Measurements from ENCODE around the gene C1QTNF9B.

GRCh38 chr13:23845105-23845725 lies 52.1 kb downstream of the C1QTNF9B start:
- TF ChIP-seq CTCF (IDR thresholded peaks at IDR 0.05) (no peak), POLR2A (IDR thresholded peaks at IDR 0.05) (no peak), POLR2AphosphoS5 (IDR thresholded peaks at IDR 0.05) (no peak)
